ENCODE measurements around the gene FRAS1.
"Not testable (repeated sequence)": the region's sequence is repeated elsewhere in the genome, so short reads cannot be mapped to it uniquely, and the experiment has no call there.

FRAS1 gene

DNA sequence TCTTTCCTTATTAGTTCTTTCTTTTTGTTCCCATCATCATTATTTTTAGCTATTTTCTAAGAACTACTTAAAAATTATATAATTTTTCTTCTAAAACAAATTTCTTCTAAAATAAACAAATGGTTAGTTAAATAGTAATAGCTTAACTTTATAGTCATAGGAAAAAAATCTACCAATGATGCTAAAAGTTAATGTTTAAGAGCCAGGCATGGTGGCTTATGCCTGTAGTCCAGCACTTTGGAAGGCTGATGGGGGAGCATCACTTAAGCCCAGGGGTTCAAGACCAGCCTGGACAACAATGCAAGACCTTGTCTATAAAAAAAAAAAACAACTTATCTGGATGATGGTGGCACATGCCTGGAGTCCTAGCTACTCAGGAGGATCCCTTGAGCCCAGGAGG lies 367.3 kb downstream of the FRAS1 start:
- no peak for DNase-seq (ENCODE audit: low spot score)
- no peak overlapping the region for H3K4me3 Mint-ChIP-seq
- H3K36me3 Mint-ChIP-seq (ENCODE audit: low read depth) = no peaks in the 10 kb centered on the region
- no peaks in the 10 kb centered on the region for H3K27me3 Mint-ChIP-seq (ENCODE audit: low read depth)
- no peaks in the 10 kb centered on the region for H3K4me1 Mint-ChIP-seq (ENCODE audit: low read depth)
- H3K27ac Mint-ChIP-seq = no peak overlapping the region
- H3K9me3 Mint-ChIP-seq = no peaks in the 10 kb centered on the region

DNA sequence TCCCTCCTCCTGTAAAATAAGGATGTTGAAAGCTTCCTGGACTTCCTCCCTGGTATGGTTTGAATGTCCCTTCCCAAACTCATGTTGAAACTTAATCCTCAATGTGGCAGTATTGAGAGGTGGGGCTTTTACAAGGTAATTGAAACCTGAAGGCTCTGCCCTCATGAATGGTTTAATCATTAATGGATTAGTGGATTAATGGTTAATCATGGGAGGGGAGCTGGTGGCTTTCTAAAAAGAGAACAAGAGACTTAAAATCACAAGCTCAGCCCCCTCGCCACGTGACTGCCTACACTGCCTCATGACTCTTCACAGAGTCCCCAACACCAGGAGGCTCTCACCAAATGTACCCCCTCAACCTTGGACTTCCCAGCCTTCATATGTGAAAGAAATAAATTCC lies 369.8 kb downstream of the FRAS1 start:
- no peaks in the 10 kb centered on the region for H3K4me1 Mint-ChIP-seq (ENCODE audit: low read depth)
- no peaks in the 10 kb centered on the region for H3K36me3 Mint-ChIP-seq (ENCODE audit: low read depth)

DNA sequence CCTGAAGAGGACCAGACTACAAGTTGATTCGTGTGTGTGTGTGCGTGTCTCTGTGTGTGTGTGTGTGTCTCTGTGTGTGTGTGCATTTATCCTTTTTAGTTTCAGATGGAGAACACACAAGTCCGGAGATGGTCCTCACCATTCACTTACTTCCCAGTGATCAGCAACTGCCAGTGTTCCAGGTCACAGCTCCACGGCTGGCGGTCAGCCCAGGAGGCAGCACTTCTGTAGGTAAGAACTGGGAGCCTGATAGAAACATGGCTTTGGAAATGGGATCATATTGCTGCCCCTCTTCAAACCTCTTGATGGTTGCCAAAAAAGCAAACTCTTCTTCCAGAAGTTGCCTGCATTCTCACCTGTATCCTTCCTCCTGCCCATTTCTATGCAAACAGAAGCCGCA lies 371.9 kb downstream of the FRAS1 start:
- Mint-ChIP-seq H3K27ac (no peak overlapping the region), H3K9me3 (no peaks in the 10 kb centered on the region), H3K36me3 (ENCODE audit: low read depth) (no peaks in the 10 kb centered on the region)

More for the DNA sequence above, 369.8 kb downstream of the FRAS1 start:
- Mint-ChIP-seq H3K27ac (no peak overlapping the region), H3K4me3 (no peak overlapping the region), H3K9me3 (no peaks in the 10 kb centered on the region), H3K27me3 (ENCODE audit: low read depth) (peaks cover 5% of the 10 kb centered on the region)
- DNase-seq (ENCODE audit: low spot score) = no peak

DNA sequence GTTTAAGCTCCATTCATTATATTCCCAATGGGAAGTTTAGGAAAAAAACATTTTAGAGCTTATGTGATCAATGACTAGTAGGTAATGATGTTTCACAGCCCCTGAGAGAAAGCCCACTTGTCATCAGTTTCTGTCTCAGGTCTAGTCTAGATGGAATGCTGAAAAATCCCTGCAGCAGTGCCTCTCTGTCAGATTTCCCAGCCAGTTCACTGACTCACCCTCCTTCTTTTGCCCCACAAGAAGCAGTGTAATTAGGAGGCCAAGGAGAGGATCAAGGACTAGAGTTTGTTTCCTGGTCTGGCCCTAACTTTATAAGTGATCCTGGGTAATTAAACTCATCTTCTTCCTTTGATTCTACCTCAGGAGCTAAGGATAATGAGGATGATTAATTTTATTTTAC lies 375.8 kb downstream of the FRAS1 start:
- Mint-ChIP-seq H3K9me3 (no peaks in the 10 kb centered on the region), H3K36me3 (ENCODE audit: low read depth) (no peaks in the 10 kb centered on the region), H3K4me3 (no peak overlapping the region), H3K4me1 (ENCODE audit: low read depth) (no peaks in the 10 kb centered on the region), H3K27me3 (ENCODE audit: low read depth) (peaks cover 13% of the 10 kb centered on the region), H3K27ac (no peak overlapping the region)
- no peak for DNase-seq (ENCODE audit: low spot score)

More for the DNA sequence above, 371.9 kb downstream of the FRAS1 start:
- Mint-ChIP-seq H3K4me3 (no peak overlapping the region), H3K4me1 (ENCODE audit: low read depth) (no peaks in the 10 kb centered on the region), H3K27me3 (ENCODE audit: low read depth) (peaks cover 5% of the 10 kb centered on the region)
- DNase-seq (ENCODE audit: low spot score) = no peak

DNA sequence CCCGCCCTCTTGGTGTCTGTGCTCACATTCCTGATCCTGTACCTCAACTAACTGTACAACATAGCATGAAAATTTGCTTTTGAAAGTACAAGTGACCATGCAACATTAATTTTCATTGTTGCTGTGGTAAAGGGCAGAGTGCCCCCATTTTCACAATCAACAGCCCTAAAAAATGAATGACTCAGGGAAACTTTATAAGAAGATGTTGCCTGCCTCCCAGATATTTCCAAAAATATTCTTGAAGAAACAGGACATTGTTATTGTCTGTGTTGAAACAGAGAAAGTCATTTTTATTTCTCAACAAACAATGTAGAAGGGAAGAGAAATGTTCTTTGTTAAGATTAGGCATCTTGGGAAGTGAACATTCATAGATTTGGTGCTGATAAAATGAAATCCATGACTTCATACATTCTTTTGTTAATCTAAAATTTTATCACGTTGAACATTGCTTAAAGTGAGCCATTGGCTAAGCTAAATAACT lies 380.5 kb downstream of the FRAS1 start:
- no peaks in the 10 kb centered on the region for H3K4me1 Mint-ChIP-seq (ENCODE audit: low read depth)
- no peak for DNase-seq (ENCODE audit: low spot score)
- no peak overlapping the region for H3K4me3 Mint-ChIP-seq
- no peaks in the 10 kb centered on the region for H3K36me3 Mint-ChIP-seq (ENCODE audit: low read depth)
- no peaks in the 10 kb centered on the region for H3K9me3 Mint-ChIP-seq
- H3K27me3 Mint-ChIP-seq (ENCODE audit: low read depth) = peaks cover 10% of the 10 kb centered on the region
- H3K27ac Mint-ChIP-seq = no peak overlapping the region

DNA sequence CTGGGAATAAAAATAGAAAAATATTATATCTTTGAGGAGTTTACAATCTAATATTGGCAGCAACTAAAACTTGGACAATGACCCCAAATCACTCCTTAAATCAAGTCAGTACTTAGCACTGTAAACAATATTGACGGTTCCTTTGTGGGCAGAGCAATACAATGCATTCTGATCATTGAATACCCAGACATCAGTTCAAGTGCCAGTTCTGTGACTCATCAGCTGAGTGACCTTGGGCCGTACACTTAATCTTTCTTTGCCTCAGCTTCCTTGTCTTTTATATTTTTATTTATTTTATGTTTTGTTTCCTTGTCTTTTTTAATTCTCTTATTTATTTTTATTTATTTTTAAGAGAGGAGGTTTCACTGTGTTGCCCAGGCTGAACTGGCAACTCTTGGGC lies 382.2 kb downstream of the FRAS1 start:
- H3K36me3 Mint-ChIP-seq (ENCODE audit: low read depth) = no peaks in the 10 kb centered on the region
- H3K4me3 Mint-ChIP-seq = no peak overlapping the region
- H3K9me3 Mint-ChIP-seq = no peaks in the 10 kb centered on the region
- H3K27ac Mint-ChIP-seq = no peak overlapping the region
- H3K27me3 Mint-ChIP-seq (ENCODE audit: low read depth) = peaks cover 10% of the 10 kb centered on the region
- no peak for DNase-seq (ENCODE audit: low spot score)
- H3K4me1 Mint-ChIP-seq (ENCODE audit: low read depth) = no peaks in the 10 kb centered on the region

DNA sequence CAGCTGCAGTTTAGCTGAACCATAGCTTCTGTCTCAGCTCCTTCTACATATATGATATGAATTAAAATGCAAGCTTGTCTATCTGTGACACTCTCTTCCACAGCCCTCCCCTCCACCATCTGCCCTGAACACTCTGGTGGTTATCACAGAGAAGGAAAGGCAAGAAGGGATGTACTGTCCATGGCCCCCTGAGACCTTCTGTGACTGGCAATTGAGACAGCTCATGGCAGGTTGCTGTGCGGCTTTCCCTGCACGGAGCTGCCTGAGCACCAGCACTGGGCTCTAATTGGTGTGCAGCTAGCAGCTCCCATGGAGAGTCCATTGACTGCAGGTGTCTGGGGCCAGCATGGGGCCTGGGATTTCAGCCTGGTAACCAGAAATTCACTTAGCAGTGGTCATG lies 384.6 kb downstream of the FRAS1 start:
- Mint-ChIP-seq H3K36me3 (ENCODE audit: low read depth) (no peaks in the 10 kb centered on the region), H3K27me3 (ENCODE audit: low read depth) (peaks cover 9% of the 10 kb centered on the region), H3K4me1 (ENCODE audit: low read depth) (no peaks in the 10 kb centered on the region), H3K9me3 (no peaks in the 10 kb centered on the region), H3K27ac (no peak overlapping the region), H3K4me3 (no peak overlapping the region)
- DNase-seq (ENCODE audit: low spot score) = no peak

DNA sequence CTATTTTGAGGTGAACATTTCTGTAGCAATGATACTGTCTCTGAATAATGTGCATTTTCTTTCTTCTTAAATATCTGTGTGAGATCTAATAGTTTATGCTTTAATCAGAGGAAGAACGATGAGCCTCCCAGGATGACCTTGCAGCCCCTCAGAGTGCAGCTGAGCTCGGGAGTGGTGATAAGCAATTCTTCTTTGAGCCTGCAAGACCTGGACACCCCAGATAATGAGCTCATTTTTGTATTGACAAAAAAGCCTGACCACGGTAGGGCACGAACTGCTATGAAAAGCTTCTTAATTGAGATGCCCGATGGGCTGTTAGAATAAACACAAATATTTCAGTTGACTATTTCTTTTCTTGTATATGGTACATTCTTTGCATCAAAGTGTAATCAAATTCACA lies 389.5 kb downstream of the FRAS1 start:
- no peaks in the 10 kb centered on the region for H3K9me3 Mint-ChIP-seq
- H3K36me3 Mint-ChIP-seq (ENCODE audit: low read depth) = no peaks in the 10 kb centered on the region
- H3K27ac Mint-ChIP-seq = no peak overlapping the region
- H3K27me3 Mint-ChIP-seq (ENCODE audit: low read depth) = peaks cover 9% of the 10 kb centered on the region
- DNase-seq (ENCODE audit: low spot score) = no peak
- no peak overlapping the region for H3K4me3 Mint-ChIP-seq
- no peaks in the 10 kb centered on the region for H3K4me1 Mint-ChIP-seq (ENCODE audit: low read depth)

DNA sequence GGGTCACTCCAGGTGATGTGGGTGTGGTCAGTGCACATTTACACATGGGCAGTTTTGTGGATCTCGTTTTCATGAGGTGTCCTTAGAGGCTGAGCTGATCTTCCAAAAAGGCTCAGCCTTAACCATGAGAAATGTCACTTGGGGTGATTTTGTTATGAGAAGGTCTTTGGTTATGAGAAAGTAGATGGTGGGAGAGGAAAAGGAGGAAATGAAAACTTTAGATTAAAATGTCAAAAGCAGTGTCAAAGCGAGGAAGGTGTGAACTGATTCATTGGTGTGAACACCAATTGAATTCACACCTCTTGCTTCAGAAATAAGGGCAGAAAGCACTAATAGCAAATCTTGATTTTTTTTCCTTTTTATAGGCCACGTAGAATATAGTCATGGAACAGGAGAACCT lies 394.3 kb downstream of the FRAS1 start:
- Mint-ChIP-seq H3K9me3 (no peaks in the 10 kb centered on the region), H3K27me3 (ENCODE audit: low read depth) (peaks cover 6% of the 10 kb centered on the region), H3K36me3 (ENCODE audit: low read depth) (no peaks in the 10 kb centered on the region), H3K4me1 (ENCODE audit: low read depth) (no peaks in the 10 kb centered on the region), H3K4me3 (no peak overlapping the region), H3K27ac (no peak overlapping the region)
- no peak for DNase-seq (ENCODE audit: low spot score)

DNA sequence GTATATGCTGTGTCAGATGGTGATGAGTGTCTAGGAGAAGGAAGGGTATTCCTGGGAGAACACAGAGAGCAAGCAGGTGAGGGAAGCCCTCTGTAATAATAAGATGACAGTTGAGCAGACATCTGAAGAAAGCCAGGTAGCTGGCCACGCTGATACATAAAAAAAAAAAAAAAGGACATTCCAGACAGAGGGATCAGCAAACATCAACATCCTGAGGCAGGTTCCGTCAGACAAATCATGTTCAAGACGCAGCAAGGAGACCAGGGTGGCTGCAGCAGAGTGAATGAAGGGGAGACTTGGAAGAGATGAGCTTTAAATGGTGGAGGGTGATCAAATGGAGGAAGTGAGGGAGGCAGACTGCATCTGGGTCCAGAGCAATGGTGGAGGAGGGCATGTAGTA lies 396.9 kb downstream of the FRAS1 start:
- DNase-seq (ENCODE audit: low spot score) = no peak
- no peak overlapping the region for H3K27ac Mint-ChIP-seq
- no peaks in the 10 kb centered on the region for H3K4me1 Mint-ChIP-seq (ENCODE audit: low read depth)
- H3K36me3 Mint-ChIP-seq (ENCODE audit: low read depth) = no peaks in the 10 kb centered on the region
- H3K9me3 Mint-ChIP-seq = no peaks in the 10 kb centered on the region
- H3K27me3 Mint-ChIP-seq (ENCODE audit: low read depth) = peaks cover 7% of the 10 kb centered on the region
- H3K4me3 Mint-ChIP-seq = no peak overlapping the region

DNA sequence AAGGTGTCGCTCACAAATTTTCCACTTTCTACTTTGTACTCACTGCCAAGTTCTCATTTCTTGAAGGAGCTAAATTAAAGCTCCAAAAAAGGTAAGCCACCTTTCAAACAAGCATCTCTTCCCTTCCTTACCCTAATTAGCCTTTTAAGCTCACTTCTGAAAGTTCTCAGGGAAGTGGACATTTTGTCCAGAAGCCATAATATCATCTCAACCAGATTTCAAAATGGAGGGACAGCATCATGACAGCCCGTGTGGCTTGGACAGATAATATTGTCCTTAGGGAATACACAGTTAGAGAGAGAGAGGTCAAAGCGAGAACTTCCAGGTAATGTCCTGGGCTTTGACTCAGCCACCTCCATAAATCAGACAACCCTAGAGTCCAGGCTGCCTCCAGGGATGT lies 400.6 kb downstream of the FRAS1 start:
- H3K27me3 Mint-ChIP-seq (ENCODE audit: low read depth) = peaks cover 7% of the 10 kb centered on the region
- DNase-seq (ENCODE audit: low spot score) = no peak
- no peaks in the 10 kb centered on the region for H3K9me3 Mint-ChIP-seq
- no peak overlapping the region for H3K27ac Mint-ChIP-seq
- H3K36me3 Mint-ChIP-seq (ENCODE audit: low read depth) = no peaks in the 10 kb centered on the region
- no peak overlapping the region for H3K4me3 Mint-ChIP-seq
- H3K4me1 Mint-ChIP-seq (ENCODE audit: low read depth) = no peaks in the 10 kb centered on the region

DNA sequence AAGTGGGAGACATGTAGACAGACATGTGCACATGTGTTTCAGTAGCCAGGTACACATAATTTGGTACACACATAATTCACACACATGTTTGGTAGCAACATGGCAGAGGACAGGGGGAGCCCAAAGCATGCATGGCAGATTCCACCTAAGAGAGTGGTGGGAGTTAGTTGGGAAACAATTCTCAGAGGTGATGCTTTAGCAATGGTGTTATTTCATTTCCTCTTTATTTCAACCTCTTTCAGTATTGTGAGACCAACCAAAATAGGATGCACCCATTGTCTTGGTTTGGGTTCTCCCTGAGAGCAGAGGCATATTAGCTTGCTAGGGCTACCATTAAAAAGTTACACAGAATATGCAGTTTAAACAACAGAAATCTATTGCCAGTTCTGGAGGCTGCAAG lies 402.2 kb downstream of the FRAS1 start:
- Mint-ChIP-seq H3K27me3 (ENCODE audit: low read depth) (peaks cover 7% of the 10 kb centered on the region), H3K36me3 (ENCODE audit: low read depth) (no peaks in the 10 kb centered on the region)

DNA sequence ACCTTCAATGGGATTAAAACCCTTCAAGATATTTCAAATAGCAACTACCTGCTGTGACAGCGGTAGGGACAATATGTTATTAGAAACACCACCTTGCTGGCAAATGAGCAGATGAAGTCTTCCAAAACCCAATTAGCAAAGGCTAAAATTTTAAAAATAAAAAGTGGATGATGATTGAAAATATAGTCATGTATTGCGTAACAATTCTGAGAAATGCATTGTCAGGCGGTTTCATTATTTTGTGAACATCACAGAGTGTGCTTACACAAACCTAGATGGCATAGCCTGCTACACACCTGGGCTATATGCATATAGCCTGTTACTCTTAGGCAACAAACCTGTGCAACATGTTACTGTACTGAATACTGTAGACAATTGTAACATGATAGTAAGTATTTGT lies 403.2 kb downstream of the FRAS1 start:
- H3K27ac Mint-ChIP-seq = no peak overlapping the region
- no peaks in the 10 kb centered on the region for H3K36me3 Mint-ChIP-seq (ENCODE audit: low read depth)
- H3K9me3 Mint-ChIP-seq = no peaks in the 10 kb centered on the region
- H3K27me3 Mint-ChIP-seq (ENCODE audit: low read depth) = peaks cover 7% of the 10 kb centered on the region
- DNase-seq (ENCODE audit: low spot score) = no peak
- H3K4me1 Mint-ChIP-seq (ENCODE audit: low read depth) = no peaks in the 10 kb centered on the region
- H3K4me3 Mint-ChIP-seq = no peak overlapping the region

More for the DNA sequence above, 402.2 kb downstream of the FRAS1 start:
- Mint-ChIP-seq H3K27ac (no peak overlapping the region), H3K9me3 (no peaks in the 10 kb centered on the region), H3K4me3 (no peak overlapping the region), H3K4me1 (ENCODE audit: low read depth) (no peaks in the 10 kb centered on the region)
- no peak for DNase-seq (ENCODE audit: low spot score)

DNA sequence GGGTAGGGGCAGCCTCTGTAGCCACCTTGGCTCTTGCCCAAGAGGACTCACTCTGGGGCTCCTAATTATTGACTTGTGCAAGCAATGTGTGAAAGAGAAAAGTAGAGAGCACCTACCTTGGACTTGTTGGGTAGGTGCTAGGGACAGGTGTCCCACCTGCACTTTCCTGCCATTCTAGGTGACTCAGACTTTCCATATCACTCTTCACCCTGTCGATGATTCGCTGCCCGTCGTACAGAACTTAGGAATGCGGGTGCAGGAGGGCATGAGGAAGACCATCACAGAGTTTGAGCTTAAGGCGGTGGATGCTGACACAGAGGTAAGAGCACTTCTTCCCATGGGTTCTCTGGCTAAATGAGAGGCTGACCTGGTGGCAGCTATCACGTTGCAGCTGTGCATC lies 407.1 kb downstream of the FRAS1 start:
- H3K4me3 Mint-ChIP-seq = no peak overlapping the region
- no peak for DNase-seq (ENCODE audit: low spot score)

DNA sequence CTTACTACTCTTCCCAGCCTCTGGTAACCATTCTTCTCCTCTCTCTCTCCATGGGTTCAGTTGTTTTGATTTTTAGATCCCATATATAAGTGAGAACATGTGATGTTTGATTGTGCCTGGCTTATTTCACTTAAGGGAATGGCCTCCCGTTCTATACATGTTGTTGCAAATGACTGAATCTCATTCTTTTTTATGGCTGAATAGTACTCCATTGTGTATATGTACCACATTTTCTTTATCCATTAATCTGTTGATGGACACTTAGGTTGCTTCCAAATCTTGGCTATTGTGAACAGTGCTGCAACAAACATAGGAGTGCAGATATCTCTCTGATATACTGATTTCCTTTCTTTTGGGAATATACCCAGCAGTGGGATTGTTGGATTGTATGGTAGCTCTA lies 410.1 kb downstream of the FRAS1 start:
- not testable (repeated sequence) for H3K4me3 Mint-ChIP-seq; H3K36me3 Mint-ChIP-seq (ENCODE audit: low read depth); H3K27ac Mint-ChIP-seq; H3K4me1 Mint-ChIP-seq (ENCODE audit: low read depth); DNase-seq (ENCODE audit: low spot score); H3K27me3 Mint-ChIP-seq (ENCODE audit: low read depth); H3K9me3 Mint-ChIP-seq

More for the DNA sequence above, 407.1 kb downstream of the FRAS1 start:
- Mint-ChIP-seq H3K36me3 (ENCODE audit: low read depth) (no peaks in the 10 kb centered on the region), H3K4me1 (ENCODE audit: low read depth) (no peaks in the 10 kb centered on the region), H3K27me3 (ENCODE audit: low read depth) (no peaks in the 10 kb centered on the region), H3K27ac (no peak overlapping the region), H3K9me3 (no peaks in the 10 kb centered on the region)
